Bone marrow (tissue), 2 donors: ENCODE data around the gene KDM4B.

ENCODE experiments used
- DNase-seq, 2 donors: peaks; one replicate each; lab custom pipeline; 2025; lab: John Stamatoyannopoulos, UW

The KDM4B gene

DNA sequence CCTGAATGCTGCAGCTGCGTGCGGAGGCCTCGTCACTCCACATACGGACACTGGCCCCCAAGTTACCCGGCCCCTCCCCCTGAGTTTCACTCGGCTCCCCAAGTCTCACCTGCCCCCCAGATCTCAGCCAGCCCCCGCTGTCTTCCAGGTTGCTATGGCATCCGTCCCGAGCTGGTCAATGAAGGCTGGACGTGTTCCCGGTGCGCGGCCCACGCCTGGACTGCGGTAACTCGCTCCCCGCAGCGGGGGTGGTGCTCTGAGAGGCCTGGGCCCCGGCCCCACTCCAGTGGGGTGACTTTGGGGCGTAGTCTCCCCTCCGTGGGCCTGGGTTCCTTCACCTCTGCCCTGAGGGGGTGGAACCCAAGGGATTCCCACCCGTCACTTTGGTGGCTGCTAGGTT, 168.2 kb downstream of the KDM4B start:
- DNase-seq, result no peak

DNA sequence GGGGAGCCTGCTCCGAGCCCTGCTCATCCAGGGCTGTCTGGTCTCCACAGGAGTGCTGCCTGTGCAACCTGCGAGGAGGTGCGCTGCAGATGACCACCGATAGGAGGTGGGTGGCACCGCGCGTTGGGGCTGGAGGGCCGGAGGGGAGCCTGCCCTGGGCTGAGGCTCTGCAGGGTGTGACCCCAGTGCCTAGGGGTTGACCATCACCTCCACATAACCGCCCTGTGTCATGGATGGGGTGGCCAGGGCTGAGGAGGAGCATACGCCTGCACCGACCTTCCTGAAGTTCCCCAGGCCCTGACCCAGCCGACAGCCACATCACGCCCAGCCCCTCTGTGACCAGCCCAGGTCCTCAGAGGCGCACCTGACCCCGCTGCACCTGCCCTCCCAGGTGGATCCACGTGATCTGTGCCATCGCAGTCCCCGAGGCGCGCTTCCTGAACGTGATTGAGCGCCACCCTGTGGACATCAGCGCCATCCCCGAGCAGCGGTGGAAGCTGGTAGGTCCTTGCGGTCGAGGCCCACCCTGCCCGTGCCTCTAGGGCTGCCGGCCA, 168.7 kb downstream of the KDM4B start:
- no peak for DNase-seq

DNA sequence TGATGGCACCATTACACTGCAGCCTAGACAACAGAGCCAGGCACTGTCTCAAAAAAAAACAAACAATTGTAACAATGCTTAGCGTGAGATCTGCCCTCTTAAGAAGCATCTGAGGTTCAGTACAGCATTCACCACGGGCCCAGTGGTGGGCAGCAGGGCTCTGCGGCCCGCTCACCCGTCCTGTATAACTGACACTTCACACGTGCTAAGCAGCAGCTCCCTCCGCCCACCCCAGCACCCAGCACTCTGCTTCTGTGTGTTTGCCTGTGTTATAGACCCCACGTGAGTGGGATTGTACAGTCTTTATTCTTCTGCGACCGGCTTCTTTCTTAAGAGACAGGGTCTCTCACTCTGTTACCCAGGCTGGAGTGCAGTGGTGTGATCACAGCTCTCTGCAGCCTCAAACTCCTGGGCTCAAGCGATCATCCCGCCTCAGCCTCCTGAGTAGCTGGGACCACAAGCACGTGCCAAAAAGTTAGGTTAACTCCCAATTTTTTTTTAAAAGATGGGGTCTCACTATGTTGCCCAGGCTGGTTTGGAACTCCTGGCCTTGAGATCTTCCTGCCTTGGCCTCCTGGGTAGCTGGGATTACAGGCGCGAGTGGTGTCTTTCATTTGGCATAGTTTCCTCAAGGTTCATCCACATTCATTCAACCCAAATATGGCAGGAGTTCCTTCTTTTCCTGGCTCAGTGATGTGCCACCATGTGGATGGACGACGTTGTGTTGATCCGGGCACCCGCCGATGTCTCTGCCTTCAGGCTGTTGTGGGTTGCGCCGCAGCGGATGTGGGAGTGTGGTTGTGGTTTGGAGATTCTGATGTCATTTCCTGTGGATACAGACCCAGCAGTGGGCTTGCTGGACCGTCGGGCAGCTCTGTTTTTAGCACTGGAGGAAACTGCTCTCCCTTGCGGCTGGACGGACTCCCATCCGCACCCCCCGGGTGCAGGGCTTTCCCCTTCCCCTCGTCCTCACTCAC, 170.0 kb downstream of the KDM4B start:
- DNase-seq, result peak; percentile 30 to 87

DNA sequence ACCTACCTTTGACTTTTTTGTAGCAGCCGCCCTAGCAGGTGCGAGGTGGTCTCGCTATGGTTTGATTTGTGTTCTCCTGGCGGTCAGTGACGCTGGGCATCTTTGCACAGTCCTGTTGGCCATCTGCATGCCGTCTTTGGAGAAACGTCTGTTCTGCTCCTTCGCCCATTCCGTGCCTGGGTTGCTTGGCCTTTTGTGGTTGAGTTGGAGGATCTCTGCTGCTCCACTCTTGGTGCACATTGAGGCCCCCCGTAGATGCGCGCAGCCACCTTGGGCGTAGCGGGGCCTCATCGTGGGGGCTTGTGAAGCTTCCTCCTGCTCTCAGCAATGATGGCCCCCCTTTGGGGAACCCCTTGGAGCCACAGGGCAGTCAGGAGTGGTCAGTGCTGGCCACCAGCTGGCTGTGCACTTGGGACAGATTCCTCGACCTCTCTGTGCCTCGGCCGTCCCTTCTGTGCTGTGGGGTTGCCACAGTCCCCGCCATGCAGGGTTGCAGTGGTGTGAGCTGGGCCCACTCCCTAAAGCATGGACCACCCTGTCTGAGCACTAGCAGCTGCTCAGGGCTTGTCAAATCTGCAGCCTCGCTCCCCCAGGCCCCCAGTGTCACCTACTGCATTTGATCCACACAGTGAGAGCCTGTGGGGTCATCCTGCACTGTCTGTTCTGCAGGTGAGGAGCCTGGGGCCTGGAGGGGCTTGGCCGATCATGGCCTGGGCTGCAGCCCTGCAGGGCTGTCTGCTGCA, 170.8 kb downstream of the KDM4B start:
- no peak for DNase-seq

DNA sequence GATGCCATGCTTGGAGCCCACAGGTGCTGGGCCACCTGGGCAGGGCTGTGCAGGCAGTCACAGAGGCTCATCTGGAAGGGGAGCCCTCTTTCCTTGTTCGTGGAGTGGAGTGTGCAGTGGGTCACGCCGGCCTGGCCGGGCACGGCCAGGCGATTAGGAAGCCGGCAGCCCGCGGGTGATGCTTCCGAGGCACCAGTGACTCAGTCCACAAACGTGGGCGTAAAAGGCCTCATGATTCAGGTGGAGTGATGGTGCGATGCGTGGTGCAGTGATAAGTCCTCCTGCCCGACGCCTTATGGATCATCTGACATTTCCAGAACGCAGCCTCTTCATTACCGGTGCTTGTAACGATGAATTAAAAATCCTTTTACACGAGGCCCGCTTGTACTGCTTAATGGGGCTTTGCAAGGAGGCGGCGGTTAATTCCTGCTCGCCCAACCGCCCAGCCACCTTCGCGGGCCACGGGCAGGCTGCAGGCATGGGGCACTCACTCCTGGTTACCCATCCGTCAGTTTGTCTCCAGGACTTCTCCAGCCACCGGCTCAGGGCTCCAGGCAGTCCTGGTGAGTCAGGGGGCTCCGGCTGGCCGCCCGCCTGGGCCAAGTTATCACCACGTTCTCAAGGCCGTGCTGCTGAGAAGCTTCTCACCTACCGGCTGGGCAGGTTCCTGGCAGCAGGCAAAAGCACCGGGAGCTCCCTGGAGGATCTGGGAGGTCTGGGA, 172.4 kb downstream of the KDM4B start:
- DNase-seq, result no peak

DNA sequence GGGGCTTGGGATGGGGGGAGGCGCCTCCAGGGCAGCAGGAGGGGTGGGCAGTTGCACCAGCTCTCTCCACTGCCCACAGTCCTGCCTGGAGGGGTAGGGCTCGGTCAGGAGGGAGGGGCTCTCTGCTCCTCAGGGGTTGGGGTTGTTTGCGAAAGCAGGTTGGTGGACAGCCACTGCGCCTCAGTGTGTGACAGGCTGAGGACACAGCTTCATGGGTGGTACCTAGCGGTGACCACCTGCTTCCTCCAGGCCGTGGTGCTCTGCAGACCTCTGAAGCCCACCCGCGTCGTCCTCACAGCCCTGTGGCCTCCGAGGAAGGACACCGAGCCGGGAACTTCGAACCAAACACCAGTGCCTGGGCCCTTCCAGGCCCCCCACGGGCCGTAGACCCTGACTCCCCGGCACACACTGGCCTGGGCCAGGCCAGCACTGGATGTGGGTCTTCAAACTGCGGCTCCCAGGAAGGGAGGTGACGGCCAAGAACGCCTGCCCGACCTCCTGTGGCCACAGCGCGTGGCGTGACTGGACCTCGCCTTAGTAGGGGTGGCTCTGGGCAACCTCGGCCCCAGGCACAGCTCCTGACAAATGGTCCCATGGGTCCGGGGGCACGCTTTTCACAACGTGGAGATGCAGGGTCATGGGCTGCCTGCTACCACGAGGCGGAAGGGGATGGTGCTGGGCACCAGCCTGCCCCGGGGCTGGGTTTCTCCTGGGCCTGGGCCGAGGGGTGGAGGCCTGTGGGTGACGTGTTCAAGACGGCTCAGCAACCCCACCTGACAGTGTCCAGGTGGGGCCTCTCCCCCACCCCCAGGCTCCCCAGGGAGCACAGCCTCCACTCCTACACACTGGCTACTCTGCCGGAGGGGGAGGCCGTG, 173.2 kb downstream of the KDM4B start:
- DNase-seq, result no peak

DNA sequence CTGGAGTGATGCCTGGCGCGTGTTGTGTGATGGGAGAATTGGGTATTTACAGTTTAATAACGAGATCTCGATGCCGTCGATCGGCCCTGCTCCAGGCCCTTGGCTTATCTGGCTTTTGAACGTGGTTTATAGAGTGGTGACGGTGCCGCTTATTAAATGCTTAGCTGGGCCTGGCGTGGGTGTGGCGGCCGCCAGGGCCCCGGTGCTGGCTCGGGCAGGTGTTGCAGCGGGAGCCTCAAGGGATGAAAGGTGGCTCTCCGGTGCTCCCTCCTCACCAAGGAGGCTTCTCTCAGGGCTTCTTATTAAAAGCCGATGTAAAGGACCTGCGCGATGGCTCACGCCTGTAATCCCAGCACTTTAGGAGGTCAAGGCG, 173.8 kb downstream of the KDM4B start:
- DNase-seq, result no peak

DNA sequence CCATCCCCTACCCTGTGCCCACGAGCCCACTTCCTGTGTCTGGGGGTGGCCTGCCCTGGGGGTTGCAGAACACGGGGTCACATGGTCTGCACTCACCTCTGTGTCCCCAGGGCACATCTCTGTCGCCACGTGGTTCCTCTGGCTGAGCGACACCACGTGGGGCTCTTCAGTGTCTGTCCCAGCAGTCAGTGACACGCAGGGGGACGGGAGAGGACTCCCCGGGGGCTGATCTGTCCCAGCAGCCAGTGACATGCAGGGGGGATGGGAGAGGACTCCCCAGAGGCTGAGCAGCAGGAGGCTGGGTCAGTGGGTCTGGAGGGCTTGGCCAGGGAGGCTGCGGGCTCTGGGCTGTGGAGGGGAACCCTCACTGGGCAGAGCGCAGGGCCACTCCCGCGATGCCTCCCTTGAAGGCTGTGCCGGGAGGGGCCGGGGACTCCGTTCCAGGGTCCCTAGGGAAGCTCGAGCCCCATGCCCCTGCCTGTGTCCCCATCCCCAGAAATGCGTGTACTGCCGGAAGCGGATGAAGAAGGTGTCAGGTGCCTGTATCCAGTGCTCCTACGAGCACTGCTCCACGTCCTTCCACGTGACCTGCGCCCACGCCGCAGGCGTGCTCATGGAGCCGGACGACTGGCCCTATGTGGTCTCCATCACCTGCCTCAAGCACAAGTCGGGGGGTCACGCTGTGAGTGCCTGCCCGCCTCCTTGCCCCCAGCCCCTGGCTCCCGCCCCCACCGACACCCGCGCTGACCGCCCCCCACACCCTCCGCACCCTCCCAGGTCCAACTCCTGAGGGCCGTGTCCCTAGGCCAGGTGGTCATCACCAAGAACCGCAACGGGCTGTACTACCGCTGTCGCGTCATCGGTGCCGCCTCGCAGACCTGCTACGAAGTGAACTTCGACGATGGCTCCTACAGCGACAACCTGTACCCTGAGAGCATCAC, 174.8 kb downstream of the KDM4B start:
- no peak for DNase-seq

DNA sequence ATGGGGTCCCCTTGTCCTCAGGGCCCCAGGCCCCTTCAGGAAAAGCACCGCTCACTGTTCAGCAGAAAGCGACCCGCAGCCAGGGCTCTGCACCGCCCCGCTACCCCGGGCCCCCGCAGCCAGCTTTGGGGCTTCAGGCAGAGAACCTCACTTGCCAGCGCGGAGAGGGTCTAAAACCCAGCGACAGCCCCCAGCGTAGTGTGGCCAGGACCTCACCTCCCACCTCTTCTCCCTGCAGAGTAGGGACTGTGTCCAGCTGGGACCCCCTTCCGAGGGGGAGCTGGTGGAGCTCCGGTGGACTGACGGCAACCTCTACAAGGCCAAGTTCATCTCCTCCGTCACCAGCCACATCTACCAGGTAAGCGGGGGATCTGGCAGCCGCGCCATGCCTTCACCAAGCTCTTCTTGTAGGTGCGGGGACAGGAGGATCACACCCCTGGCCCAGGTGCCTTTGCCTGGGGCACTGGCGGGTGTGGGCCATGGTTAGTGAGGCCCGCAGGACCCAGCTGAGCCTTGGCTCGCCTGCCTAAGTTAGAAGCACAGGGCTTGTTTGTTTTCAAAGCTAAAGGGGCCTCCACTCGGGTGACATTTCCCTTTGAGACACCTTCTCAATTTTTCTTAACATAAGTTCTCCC, 175.7 kb downstream of the KDM4B start:
- no peak for DNase-seq

DNA sequence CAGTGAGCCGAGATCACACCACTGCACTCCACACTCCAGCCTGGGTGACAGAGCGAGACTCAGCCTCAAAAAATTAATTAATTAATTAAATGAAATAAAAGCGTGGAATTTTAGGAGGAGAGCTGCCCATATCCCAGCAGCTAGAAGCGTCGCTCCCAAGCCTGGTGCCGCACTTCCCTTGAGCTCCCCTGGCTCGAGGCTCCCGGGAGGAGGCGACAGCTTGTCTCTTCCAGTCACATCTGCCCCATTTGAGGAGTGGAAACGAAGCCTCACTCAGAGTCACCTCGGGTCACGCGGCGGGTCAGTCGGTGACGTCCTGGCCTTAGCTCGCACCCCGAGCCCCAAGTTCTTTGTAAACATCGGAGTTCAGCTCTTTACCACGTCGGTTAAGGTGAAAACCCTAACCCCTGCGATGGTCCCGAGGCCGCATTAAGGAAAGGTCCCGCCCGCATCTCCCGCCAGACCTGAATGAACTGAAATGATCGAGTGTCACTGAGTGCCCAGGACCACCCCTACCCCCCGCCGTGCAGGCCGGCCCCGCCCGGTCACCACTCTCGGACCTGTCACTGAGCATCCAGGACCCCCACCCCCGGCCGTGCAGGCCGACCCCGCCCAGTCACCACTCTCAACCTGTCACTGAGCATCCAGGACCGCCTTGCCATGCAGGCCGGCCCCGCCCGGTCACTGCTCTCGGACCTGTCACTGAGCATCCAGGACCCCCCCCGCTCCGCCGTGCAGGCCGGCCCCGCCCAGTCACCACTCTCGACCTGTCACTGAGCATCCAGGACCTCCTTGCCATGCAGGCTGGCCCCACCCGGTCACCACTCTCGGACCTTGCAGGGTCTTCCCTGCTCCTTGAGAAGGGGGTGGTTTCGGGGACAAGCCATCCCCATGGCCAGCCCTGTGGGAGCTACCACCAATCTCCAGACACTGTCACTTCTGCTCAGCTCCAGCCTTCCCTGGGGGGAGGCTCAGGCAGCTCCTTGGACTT, 176.9 kb downstream of the KDM4B start:
- DNase-seq, result no peak

DNA sequence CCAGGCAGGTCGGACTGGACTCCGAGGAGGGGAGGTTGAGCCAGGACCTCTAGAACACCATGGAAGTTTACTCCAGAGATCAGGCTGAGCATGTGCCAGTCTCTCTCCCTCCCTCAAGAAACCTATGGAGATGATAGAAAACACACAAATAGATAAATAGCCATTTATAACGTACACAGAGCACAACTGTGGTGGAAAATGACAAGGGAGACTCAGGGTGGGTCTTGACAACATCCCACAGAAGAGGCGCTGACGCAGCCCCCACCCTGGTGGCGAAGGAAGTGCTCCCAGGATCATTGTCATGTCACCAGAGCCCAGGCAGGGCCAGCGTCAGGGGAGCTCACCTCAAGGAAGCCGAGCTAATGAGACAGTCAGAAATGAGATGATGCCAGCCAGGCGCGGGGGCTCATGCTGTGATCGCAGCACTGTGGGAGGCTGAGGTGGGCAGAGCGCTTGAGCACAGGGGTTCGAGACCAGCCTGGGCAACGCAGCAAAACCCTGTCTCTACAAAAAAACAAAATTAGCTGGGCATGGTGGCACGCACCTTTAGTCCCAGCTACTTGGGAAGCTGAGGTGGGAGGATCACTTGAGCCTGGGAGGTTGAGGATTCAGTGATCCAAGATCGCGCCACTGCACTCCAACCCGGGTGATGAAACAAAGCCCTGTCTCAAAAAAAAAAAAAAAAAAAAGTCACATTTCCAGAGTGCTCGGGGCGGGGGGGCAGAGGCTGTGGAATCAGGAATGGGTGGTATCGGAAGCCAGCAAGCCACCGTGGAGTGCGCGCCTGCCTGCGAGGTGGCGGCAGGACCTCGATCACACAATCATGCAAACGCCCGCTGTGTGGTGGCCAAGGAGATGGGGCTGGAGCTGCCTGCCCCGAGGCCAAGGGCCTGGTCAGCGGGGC, 178.4 kb downstream of the KDM4B start:
- DNase-seq, result no peak

DNA sequence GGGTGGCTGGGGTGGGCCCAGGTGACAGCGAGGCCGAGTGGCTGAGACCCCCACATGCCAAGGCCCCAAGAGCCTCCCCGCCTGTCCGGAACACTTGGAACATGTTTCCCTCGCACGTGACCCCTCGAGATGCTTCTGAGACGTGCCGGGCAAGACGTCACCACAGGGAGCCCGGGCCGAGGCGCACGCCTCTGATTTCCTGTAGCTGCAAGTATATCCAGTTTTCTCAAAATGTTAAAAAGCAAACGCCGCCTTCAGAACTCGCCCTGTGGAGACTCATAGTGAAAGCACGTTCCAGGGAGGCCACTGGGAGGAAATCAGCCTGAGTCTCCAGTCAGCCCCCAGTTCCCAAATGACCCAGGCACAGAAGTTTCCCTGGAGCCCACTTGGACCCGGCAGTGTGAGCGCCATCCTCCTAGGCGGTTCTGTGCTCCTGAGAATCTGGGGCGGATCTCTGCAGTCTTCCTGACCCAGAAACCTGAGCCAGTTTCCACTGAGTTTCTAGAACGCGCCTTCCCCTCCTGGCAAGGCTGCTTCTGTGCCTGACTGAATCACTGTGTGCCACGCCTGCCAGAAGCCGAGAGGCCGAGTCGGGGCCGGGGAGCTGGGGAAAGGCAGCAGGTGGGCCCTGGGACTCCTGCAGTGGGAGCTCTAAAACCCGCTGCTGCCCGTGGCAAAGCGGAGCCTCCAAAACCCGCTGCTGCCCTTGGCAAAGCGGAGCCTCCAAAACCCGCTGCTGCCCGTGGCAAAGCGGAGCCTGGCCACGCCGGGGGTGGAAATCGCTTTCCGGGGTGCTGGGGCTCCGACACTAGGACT, 179.3 kb downstream of the KDM4B start:
- DNase-seq, result no peak

DNA sequence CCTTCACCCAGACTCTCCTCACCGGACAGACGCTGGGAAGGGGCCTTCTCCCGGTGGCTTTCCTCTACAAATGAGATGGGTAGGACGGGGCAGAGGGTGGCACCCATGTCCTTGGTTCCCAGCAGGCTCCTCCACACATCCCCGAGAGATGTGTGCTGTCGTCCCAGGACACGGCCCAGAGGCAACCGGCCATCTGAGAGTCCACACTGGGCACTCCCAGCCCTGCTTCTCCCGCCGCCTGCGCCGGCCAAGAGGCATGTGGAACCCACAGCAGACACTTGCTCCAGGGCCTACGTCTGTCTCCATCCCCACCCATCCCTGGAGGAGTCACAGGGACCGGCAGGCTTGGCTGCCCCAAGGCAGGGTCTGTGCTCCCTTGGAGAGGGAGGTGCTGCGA, 179.9 kb downstream of the KDM4B start:
- no peak for DNase-seq

DNA sequence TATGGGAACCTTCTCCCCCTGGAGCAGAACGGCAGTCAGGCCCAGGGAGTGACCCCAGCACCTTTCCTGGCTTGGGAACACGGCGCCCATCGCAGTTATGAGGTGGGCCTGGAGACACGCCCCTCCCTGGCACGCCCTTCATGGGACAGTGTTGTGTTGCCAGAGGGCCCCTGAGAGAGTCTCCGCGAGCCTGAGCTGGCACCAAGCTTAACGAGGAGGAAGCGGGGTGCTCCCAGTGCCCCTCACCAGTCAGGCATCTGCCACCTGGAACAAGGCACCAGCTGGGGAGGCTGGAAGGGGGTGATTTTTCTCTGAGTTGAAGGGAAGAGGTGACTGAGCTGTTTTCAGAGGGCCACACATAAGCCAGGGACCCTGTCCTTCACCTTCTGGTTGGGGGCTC, 180.6 kb downstream of the KDM4B start:
- no peak for DNase-seq

DNA sequence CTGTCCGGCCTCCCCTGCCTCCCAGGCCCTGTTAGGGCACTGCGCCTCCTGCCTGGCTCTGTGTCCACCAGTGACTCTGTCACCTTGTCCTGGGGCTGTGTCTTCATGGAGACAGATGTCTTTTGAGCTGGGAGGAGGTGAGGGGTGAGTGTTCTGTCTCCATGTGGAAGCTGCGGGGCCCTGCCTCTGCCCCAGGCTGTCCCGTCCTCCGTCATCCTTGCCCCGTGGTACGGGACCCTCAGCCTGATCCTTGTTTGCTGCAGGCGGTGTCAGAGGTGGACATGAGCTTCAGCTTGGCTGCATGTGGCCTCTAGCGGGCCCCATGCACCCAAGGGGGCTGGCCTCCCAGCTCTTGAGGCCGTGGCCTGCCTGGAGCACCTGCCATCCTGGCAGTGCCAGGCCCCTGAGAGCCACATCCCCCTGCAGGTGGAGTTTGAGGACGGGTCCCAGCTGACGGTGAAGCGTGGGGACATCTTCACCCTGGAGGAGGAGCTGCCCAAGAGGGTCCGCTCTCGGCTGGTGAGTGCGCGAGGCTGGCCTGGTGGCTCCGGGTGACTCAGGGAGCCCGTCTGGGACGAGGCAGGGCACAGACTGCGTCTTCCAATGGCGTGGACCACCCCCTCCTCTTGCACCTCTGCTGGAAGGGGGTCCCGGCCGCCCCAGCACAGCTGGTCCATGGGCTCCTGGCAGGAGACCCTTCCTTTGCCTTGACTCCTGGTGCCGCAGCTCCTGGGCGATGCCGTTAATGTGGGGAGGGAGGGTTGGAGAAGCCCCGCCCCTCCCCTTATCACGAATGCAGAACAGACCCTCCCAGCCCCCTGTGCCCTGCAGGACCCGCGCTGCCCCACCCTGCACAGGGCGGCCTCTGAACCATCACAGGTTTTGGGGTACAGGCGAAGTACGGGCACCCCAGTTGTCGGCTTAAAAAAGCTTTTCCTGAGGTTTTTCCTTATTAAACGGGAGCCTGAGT, 181.3 kb downstream of the KDM4B start:
- no peak for DNase-seq
